Measurements from ENCODE around the gene IKBKG.

GRCh38 chrX:154600759-154601374 lies 53.4 kb downstream of the IKBKG start:
- TF ChIP-seq JUND (IDR thresholded peaks at IDR 0.05; ENCODE audit: low read length) (no peak), SP1 (IDR thresholded peaks at IDR 0.05; ENCODE audit: low read depth, low read length) (no peak), KDM1A (IDR thresholded peaks at IDR 0.05; ENCODE audit: borderline replicate concordance, low read length) (no peak), TBP (IDR thresholded peaks at IDR 0.05; ENCODE audit: low read depth, low read length) (no peak), POLR2A (IDR thresholded peaks at IDR 0.05; ENCODE audit: control extremely low read depth in 1 of 2, low read depth in 2 of 2, low read length in 2 of 2) (no peak)

All from H1 (cell line).